ENCODE data around the gene ZNF500.

DNA sequence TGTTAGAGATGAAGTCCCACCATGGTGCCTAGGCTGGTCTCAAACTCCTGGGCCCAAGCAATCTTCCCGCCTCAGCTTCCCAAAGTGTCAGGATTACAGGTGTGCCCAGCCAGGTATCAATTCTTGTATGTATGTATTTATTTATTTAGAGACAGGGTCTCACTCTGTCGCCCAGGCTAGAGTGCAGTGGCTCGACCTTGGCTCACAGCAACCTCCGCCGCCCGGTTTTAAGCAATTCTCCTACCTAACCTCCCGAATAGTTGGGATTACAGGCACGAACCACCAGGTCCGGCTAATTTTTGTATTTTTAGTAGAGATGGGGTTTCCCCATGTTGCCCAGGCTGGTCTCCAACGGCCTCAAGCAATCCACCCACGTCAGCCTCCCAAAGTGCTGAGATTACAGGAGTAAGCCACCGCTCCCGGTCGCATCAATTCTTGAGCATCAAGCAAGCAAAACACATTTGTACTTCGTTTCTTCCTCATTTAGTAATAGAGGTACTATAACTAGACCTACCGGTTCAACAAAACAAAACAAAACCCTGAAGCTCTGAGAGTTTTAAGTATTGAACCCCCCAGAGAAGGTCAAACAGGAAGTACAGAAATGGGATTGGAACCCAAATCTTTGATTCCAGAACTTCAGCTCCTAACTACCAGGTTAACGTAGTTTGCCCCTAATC is 1.0 kb upstream of the ZNF500 start:
- TF ChIP-seq CTCF (IDR thresholded peaks at IDR 0.05; ENCODE audit: insufficient read depth, low read depth, low read length): no peak
- no peak for TF ChIP-seq EZH2 (IDR thresholded peaks at IDR 0.05; ENCODE audit: insufficient read depth, low read length)

Data from astrocyte (in vitro differentiated cells and primary cell).